A673 (cell line): ENCODE measurements around the gene NES.

ENCODE experiments used
- CTCF ChIP-seq: fragments of 300-800, 200-600 bp; sonication (generic); conservative IDR thresholded peaks from 2 replicates; pipeline ENCODE4 v1.5.1; 2017; ENCODE audit warnings: low read depth, mild to moderate bottlenecking, antibody characterized with exemption, low read length, moderate library complexity, mixed read lengths
- EZH2 ChIP-seq: fragments of 200-600 bp; sonication (generic); IDR thresholded peaks from 2 replicates; pipeline ENCODE4 v1.6.1; 2017; ENCODE audit warnings: borderline replicate concordance, low read depth, mild to moderate bottlenecking, mixed read lengths, antibody characterized with exemption, low read length; ENCODE audit not compliant: poor library complexity, severe bottlenecking

GRCh38 chr1:156665539-156665938 is 11.7 kb downstream of the NES start:
- no peak for TF ChIP-seq CTCF
- TF ChIP-seq EZH2: no peak
